ENCODE results near the gene ZNF629.

The ZNF629 gene

GRCh38 chr16:30750201-30750600 lies 36.8 kb downstream of the ZNF629 start:
- DNase-seq (ENCODE audit: insufficient read length, low spot score), result no peak
- FAIRE-seq, result no peak
- no peak for TF ChIP-seq POLR2A (IDR thresholded peaks at IDR 0.05; ENCODE audit: low read depth, low read length)
- TF ChIP-seq SPI1 (IDR thresholded peaks at IDR 0.05; ENCODE audit: low read depth, low read length), result no peak
- TF ChIP-seq POU2F2 (IDR thresholded peaks at IDR 0.05; ENCODE audit: low read depth, low read length), result no peak
- TF ChIP-seq PAX5 (IDR thresholded peaks at IDR 0.05; ENCODE audit: insufficient read depth, low read length, severe bottlenecking), result no peak
- no peak for TF ChIP-seq POLR2AphosphoS5 (IDR thresholded peaks at IDR 0.05; ENCODE audit: low read depth, low read length)
- TF ChIP-seq TAF1 (IDR thresholded peaks at IDR 0.05; ENCODE audit: low read depth, low read length), result no peak

- no peak for TF ChIP-seq SPI1 (IDR thresholded peaks at IDR 0.05; ENCODE audit: low read depth, low read length)
- no peak for TF ChIP-seq POU2F2 (IDR thresholded peaks at IDR 0.05; ENCODE audit: low read depth, low read length)
- no peak for TF ChIP-seq PAX5 (IDR thresholded peaks at IDR 0.05; ENCODE audit: insufficient read depth, low read length, severe bottlenecking)
- TF ChIP-seq POLR2AphosphoS5 (IDR thresholded peaks at IDR 0.05; ENCODE audit: low read depth, low read length), result no peak
- TF ChIP-seq POLR2A (IDR thresholded peaks at IDR 0.05; ENCODE audit: low read depth, low read length), result no peak
- no peak for TF ChIP-seq TAF1 (IDR thresholded peaks at IDR 0.05; ENCODE audit: low read depth, low read length)
- FAIRE-seq (no peak), DNase-seq (ENCODE audit: insufficient read length, low spot score) (peak; percentile 61)
Measured at GRCh38 chr16:30748634-30749445, 38.2 kb downstream of the ZNF629 start.

GRCh38 chr16:30747799-30748633 lies 39.0 kb downstream of the ZNF629 start, which contains the start of gene PHKG2:
Gene PHKG2, plus strand, starts transcription at chr16:30748425. Its CDS starts 396 bp downstream, at chr16:30748821.
- peak; percentile 98 for DNase-seq (ENCODE audit: insufficient read length, low spot score)
- peak; percentile 98 for FAIRE-seq
- TF ChIP-seq PAX5 (IDR thresholded peaks at IDR 0.05; ENCODE audit: insufficient read depth, low read length, severe bottlenecking) (no peak), SPI1 (IDR thresholded peaks at IDR 0.05; ENCODE audit: low read depth, low read length) (no peak), TAF1 (IDR thresholded peaks at IDR 0.05; ENCODE audit: low read depth, low read length) (peak; percentile 95), POU2F2 (IDR thresholded peaks at IDR 0.05; ENCODE audit: low read depth, low read length) (peak; percentile 55; the same call in 1 of the 2 replicates), POLR2AphosphoS5 (IDR thresholded peaks at IDR 0.05; ENCODE audit: low read depth, low read length) (peak; percentile 96), POLR2A (IDR thresholded peaks at IDR 0.05; ENCODE audit: low read depth, low read length) (peak; percentile 94)

- no peak for TF ChIP-seq POU2F2 (IDR thresholded peaks at IDR 0.05; ENCODE audit: low read depth, low read length)
- no peak for TF ChIP-seq POLR2AphosphoS5 (IDR thresholded peaks at IDR 0.05; ENCODE audit: low read depth, low read length)
- TF ChIP-seq PAX5 (IDR thresholded peaks at IDR 0.05; ENCODE audit: insufficient read depth, low read length, severe bottlenecking), result no peak
- TF ChIP-seq TAF1 (IDR thresholded peaks at IDR 0.05; ENCODE audit: low read depth, low read length), result no peak
- DNase-seq (ENCODE audit: insufficient read length, low spot score), result no peak
- FAIRE-seq, result no peak
Measured at GRCh38 chr16:30747331-30747730, 39.7 kb downstream of the ZNF629 start.

GRCh38 chr16:30746638-30747175 lies 40.3 kb downstream of the ZNF629 start:
- no peak for TF ChIP-seq TAF1 (IDR thresholded peaks at IDR 0.05; ENCODE audit: low read depth, low read length)
- TF ChIP-seq POLR2AphosphoS5 (IDR thresholded peaks at IDR 0.05; ENCODE audit: low read depth, low read length), result no peak
- DNase-seq (ENCODE audit: insufficient read length, low spot score), result no peak
- no peak for FAIRE-seq

- DNase-seq (ENCODE audit: insufficient read length, low spot score), result no peak
- no peak for FAIRE-seq
- TF ChIP-seq POLR2A (IDR thresholded peaks at IDR 0.05; ENCODE audit: low read depth, low read length), result no peak
- TF ChIP-seq TAF1 (IDR thresholded peaks at IDR 0.05; ENCODE audit: low read depth, low read length), result no peak
- TF ChIP-seq SPI1 (IDR thresholded peaks at IDR 0.05; ENCODE audit: low read depth, low read length), result no peak
- TF ChIP-seq POLR2AphosphoS5 (IDR thresholded peaks at IDR 0.05; ENCODE audit: low read depth, low read length), result no peak
Measured at GRCh38 chr16:30745082-30745481, 41.9 kb downstream of the ZNF629 start.

- DNase-seq (ENCODE audit: insufficient read length, low spot score), result no peak
- TF ChIP-seq POU2F2 (IDR thresholded peaks at IDR 0.05; ENCODE audit: low read depth, low read length) (no peak), SPI1 (IDR thresholded peaks at IDR 0.05; ENCODE audit: low read depth, low read length) (no peak), POLR2AphosphoS5 (IDR thresholded peaks at IDR 0.05; ENCODE audit: low read depth, low read length) (no peak), PAX5 (IDR thresholded peaks at IDR 0.05; ENCODE audit: insufficient read depth, low read length, severe bottlenecking) (no peak), TAF1 (IDR thresholded peaks at IDR 0.05; ENCODE audit: low read depth, low read length) (no peak), POLR2A (IDR thresholded peaks at IDR 0.05; ENCODE audit: low read depth, low read length) (no peak)
- no peak for FAIRE-seq
Measured at GRCh38 chr16:30744183-30744582, 42.8 kb downstream of the ZNF629 start.

GRCh38 chr16:30743716-30744115 lies 43.3 kb downstream of the ZNF629 start:
- no peak for DNase-seq (ENCODE audit: insufficient read length, low spot score)
- TF ChIP-seq TAF1 (IDR thresholded peaks at IDR 0.05; ENCODE audit: low read depth, low read length) (no peak), PAX5 (IDR thresholded peaks at IDR 0.05; ENCODE audit: insufficient read depth, low read length, severe bottlenecking) (no peak), SPI1 (IDR thresholded peaks at IDR 0.05; ENCODE audit: low read depth, low read length) (no peak), POLR2AphosphoS5 (IDR thresholded peaks at IDR 0.05; ENCODE audit: low read depth, low read length) (no peak), POU2F2 (IDR thresholded peaks at IDR 0.05; ENCODE audit: low read depth, low read length) (no peak), POLR2A (IDR thresholded peaks at IDR 0.05; ENCODE audit: low read depth, low read length) (no peak)

GRCh38 chr16:30741461-30741914 lies 45.5 kb downstream of the ZNF629 start:
- FAIRE-seq (no peak), DNase-seq (ENCODE audit: insufficient read length, low spot score) (no peak)
- no peak for TF ChIP-seq TAF1 (IDR thresholded peaks at IDR 0.05; ENCODE audit: low read depth, low read length)
- TF ChIP-seq POLR2A (IDR thresholded peaks at IDR 0.05; ENCODE audit: low read depth, low read length), result no peak
- TF ChIP-seq PAX5 (IDR thresholded peaks at IDR 0.05; ENCODE audit: insufficient read depth, low read length, severe bottlenecking), result no peak
- no peak for TF ChIP-seq SPI1 (IDR thresholded peaks at IDR 0.05; ENCODE audit: low read depth, low read length)
- TF ChIP-seq POLR2AphosphoS5 (IDR thresholded peaks at IDR 0.05; ENCODE audit: low read depth, low read length), result no peak

More at GRCh38 chr16:30743716-30744115, 43.3 kb downstream of the ZNF629 start:
- no peak for FAIRE-seq
